22Rv1 (cell line): ENCODE results near the gene CD6.
A peak's percentile ranks its signal among the peaks of the same experiment; 100 is the strongest.
"Not testable (repeated sequence)": the region's sequence is repeated elsewhere in the genome, so short reads cannot be mapped to it uniquely, and the experiment has no call there.

Experiments used
- H3K27ac ChIP-seq: fragments of 450-650 bp; 2 replicates; pipeline ENCODE4 v1.5.1; 2017
- CTCF ChIP-seq: fragments of 450-650 bp; IDR thresholded peaks from 2 replicates; pipeline ENCODE4 v1.5.1; 2017; ENCODE audit warnings: mild to moderate bottlenecking
- ZFX ChIP-seq: fragments of 450-650 bp; IDR thresholded peaks from 2 replicates; pipeline ENCODE4 v1.6.1; 2017; ENCODE audit warnings: antibody characterized with exemption, borderline replicate concordance

The CD6 gene

GRCh38 chr11:60968223-60968622, 3.3 kb upstream of the CD6 start:
- TF ChIP-seq ZFX (no peak), CTCF (no peak)
- H3K27ac ChIP-seq, result no peak overlapping the region

DNA sequence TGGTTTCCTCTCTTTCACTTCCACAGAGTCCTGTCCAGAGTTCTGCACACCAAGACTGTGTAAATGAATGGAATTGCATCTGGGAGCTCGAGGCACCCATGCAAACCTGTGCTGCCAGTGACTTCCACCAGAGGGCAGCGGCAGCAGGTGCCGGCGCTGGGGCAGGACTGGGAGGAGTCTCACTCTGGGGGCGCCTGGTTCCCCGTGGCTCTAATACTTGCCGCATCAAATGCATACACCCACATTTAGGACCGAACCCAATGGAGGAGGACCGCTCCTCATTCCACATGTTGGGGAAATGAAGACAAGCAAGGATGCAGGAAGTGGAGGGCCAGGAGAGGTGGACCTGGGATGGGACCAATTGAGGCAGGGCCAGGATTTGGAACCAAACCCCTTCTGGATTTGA, 1.1 kb upstream of the CD6 start:
- no peak overlapping the region for H3K27ac ChIP-seq
- TF ChIP-seq CTCF (peak; percentile 96), ZFX (no peak)

GRCh38 chr11:60970890-60971289, 590 bp upstream of the CD6 start:
- H3K27ac ChIP-seq, result no peak overlapping the region
- TF ChIP-seq CTCF, result no peak
- TF ChIP-seq ZFX, result no peak

DNA sequence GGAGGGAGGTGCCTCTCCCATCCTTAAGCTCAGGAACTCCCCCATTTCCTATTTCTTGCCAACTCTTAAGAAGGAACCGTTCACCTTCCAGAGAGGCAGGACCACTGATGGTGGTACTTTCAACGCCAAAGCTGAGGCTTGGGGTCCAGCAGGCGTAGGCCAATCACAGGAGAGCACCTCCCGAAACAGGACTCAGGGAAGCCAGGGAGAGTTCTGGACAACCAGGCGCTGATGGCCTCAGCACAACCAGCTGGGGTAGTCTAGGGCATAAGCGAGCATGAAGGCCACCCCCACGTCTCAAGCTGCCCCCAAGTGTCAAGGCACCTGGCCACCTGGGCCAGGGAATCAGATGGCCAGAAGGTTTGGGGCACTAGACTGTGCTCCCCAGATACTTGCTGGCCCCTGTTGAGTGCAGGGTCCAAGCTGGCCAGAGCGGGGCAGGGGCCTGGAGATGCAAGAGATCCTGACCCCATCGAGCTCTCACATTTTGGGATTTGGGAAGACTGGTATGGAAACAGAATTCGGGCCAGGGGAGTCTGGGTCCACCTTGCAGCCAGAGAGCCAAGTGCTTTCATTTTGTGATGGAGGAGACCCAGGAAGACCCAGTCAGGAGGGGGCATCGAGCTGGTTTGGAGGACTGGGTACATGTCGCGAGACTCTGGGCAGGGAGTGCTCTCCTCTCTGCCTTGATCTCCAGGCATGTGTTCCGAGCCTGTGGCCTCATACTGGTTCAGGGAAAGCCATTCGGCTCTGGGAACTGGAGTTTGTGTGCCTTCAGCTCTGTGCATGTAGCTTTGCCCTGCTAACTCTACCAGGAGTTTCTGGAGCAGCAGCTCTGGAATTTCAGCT, 926 bp downstream of the CD6 start:
- H3K27ac ChIP-seq, result no peak overlapping the region
- no peak for TF ChIP-seq ZFX
- TF ChIP-seq CTCF, result no peak

GRCh38 chr11:60973699-60974098, 2.2 kb downstream of the CD6 start:
- no peak overlapping the region for H3K27ac ChIP-seq

DNA sequence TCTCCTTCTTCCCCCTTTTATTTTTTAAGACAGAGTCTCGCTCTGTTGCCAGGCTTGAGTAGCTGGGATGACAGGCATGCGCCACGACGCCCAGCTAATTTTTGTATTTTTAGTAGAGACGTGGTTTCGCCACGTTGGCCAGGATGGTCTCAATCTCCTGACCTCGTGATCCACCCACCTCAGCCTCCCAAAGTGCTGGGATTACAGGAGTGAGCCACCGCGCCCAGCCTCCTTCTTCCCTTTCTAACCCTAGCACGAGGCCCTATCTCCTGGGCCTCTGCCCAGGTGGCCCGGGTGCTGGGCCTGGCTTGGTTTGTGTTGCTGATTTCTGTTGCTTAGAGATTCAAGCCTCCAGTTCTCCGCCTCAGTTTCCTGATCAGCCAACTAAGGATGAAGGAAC, 2.8 kb downstream of the CD6 start:
- not testable (repeated sequence) for H3K27ac ChIP-seq

More at GRCh38 chr11:60973699-60974098, 2.2 kb downstream of the CD6 start:
- TF ChIP-seq CTCF, result no peak
- no peak for TF ChIP-seq ZFX

DNA sequence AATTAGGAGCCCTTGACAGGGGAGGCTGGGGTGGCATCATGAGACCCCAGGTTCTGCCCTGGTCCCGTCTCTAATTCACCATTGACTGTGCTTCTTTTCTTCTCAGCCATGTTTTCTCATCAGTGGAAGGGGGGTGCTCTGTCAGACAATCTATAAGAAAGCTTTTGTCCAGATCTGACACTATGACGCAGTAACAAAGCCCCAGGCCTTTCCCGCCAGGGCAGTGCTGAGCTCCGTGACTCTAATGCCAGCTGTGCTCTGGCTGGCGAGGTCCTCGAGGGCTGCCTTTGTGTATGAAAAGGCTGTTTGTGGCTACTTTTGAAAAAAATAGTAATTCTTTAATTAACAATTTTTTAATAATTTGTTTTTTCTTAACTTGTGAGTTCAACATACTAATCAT, 3.2 kb downstream of the CD6 start:
- no peak for TF ChIP-seq ZFX
- no peak for TF ChIP-seq CTCF
- no peak overlapping the region for H3K27ac ChIP-seq

DNA sequence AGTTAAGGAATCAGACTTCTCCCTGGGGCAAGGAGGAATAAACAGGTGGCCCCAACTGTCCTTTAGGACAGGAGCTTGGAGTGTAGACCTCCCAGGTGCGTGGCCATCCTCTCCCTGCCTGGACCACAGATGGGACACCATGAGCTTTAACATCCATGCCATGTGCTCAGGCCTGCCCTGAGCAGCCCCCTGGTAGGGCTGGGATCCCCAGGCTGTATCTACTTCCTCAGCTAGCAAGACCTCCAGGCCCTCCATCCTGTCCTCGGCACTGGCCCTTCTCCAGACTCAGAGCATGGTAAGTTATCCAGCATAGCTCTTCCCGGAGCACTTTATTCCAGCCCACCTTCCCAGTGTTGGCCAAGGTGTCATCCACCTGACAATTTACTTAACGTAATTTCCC, 5.7 kb downstream of the CD6 start:
- no peak for TF ChIP-seq ZFX
- TF ChIP-seq CTCF, result no peak
- H3K27ac ChIP-seq, result no peak overlapping the region
